Retinal pigment epithelial cell (primary cell): ENCODE measurements around the gene LBHD1.
"Not testable (repeated sequence)": the region's sequence is repeated elsewhere in the genome, so short reads cannot be mapped to it uniquely, and the experiment has no call there.

Experiments
- DNase-seq: peaks from one replicate; pipeline ENCODE4 v3.0.0-alpha.2; 2010; ENCODE audit warnings: low read depth
- H3K4me3 ChIP-seq: 2 replicates; pipeline ENCODE4 v1.5.1; 2011; ENCODE audit warnings: mild to moderate bottlenecking, low read length, control low read depth, moderate library complexity
- TF ChIP-seq, protein P1 (sequence below): conservative IDR thresholded peaks from 2 replicates; pipeline ENCODE4 v1.5.1; 2011; ENCODE audit warnings: low read depth, low read length, control low read depth, inconsistent platforms

Gene LBHD1

DNA sequence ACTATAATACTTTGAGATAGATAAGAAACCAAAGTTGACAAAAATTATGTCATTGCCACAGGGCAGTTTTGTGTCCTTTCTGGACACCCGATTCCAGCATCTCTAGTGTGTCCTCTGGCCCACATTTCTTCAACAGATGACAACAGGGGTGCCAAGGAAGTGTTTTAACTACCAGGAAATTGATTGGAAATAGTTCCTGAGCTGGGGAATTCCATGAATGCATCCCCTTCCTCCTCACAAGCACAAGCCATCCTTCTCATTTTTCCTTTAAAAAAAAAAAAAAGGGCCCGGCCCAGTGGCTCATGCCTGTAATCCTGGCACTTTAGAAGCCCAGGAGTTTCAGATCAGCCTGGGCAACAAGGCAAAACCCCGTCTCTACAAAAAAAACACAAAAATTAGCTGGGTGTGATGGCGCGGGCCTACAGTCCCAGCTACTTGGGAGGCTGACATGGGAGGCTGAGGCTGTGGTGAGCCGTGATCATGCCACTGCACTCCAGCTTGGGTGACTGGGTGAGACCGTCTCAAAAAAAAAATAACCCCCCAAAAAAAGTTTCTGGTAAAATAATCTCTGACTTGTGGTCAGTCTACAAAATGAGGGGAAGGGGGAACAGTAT lies 49.5 kb downstream of the LBHD1 start:
- TF ChIP-seq, protein P1, sequence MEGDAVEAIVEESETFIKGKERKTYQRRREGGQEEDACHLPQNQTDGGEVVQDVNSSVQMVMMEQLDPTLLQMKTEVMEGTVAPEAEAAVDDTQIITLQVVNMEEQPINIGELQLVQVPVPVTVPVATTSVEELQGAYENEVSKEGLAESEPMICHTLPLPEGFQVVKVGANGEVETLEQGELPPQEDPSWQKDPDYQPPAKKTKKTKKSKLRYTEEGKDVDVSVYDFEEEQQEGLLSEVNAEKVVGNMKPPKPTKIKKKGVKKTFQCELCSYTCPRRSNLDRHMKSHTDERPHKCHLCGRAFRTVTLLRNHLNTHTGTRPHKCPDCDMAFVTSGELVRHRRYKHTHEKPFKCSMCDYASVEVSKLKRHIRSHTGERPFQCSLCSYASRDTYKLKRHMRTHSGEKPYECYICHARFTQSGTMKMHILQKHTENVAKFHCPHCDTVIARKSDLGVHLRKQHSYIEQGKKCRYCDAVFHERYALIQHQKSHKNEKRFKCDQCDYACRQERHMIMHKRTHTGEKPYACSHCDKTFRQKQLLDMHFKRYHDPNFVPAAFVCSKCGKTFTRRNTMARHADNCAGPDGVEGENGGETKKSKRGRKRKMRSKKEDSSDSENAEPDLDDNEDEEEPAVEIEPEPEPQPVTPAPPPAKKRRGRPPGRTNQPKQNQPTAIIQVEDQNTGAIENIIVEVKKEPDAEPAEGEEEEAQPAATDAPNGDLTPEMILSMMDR, result no peak
- peak overlapping the region; percentile 31 for H3K4me3 ChIP-seq

DNA sequence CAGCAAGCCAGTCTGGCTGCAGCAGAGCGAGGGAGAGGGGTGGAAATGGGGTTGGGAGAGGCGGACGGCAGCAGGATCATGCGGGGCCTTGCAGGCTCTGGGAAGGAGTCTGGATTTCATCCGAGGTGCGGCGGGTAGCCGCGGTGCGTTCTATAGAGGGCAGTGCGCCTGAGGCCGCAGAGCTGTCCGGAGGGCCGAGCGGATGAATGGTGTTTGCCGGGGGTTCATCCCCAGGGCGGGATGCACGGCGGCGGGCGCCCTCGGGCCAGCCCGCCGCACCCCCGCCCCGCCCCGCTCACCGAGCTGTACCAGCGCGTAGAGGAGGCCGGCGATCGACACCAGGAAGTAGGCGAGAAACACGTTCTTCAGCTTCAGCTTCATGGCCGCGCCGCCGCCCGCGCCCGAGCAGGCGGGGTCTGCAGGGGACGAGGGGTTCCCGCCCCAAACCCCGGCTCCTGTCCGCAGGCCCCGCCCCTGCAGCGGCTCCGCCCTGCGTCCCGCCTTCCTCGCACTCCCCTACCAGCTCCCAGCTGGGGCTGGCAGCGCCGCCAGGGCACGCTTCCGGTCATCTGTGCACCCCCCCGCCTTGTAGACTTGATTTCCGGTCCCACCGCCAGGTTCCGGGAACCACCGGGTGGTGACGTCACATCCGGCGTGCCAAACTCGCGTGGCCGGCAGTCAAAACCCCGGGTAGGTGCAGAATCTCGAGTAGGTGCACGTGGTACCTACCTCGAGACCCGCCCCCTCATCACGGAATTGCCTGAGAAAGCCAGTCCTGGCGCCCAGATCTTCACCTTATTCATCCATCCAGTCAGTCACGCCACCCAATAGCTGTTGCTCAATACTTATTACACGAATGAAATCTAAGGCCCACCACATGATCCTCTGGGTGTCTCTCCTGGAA lies 50.2 kb downstream of the LBHD1 start, which contains the start of gene B3GAT3:
Gene B3GAT3 (minus strand): TSS at position 420 of the 904 bp plus-strand sequence. CDS start 39 bp downstream, at position 381.
- peak within 1 kb of the TSS; percentile 78 for H3K4me3 ChIP-seq
- peak; percentile 96 for DNase-seq

More for the DNA sequence above, 49.5 kb downstream of the LBHD1 start:
- no peak for DNase-seq

DNA sequence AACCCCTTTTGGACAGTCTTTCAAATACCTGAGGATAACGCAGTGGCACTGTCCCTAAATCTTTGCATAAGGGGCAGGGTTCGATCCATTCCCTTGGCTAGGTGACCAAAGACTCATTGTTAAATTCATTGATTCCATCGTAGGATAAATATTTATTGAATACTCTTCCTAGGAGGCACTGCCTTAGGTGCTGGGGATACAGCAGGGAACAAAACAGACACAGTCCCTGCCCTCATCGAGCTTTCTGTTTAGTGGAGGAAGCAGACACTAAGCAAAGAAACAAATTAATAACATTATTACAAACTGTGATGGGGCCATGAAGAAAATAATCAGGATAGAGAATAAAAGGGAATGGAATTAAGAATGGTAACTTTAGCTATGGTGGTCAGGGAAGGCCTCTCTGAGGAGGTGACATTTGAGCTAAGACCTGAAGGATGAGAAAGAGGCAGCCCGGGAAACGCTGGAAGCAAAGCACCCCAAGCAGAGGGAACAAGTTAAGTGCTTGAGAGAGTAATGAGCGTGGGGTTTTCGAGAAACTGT lies 51.0 kb downstream of the LBHD1 start:
- no peak for DNase-seq
- TF ChIP-seq, protein P1, result no peak
- peak overlapping the region; percentile 78 for H3K4me3 ChIP-seq

More for the DNA sequence above, 50.2 kb downstream of the LBHD1 start, which contains the start of gene B3GAT3:
- TF ChIP-seq, protein P1, result peak; percentile 4

DNA sequence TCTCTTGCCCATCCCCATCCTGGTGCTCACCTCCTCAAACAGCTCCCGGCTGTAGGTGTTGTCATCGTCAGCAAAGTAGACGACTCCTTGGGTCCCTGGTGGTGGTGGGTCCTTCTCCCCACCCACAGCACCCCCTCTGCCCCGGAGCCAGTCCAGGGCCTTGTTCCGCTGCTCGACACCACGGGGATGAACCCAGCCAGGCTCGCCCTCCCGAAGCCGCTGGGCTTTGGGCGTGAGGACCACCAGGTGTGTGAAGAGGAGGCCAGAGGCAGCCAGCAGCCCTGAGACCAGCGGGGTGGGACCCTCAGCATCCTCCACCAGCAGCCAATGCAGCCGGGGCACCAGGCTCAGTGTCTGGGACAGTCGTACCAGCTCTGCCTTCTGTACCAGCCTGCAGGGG lies 55.1 kb downstream of the LBHD1 start:
- not testable (repeated sequence) for H3K4me3 ChIP-seq, DNase-seq

DNA sequence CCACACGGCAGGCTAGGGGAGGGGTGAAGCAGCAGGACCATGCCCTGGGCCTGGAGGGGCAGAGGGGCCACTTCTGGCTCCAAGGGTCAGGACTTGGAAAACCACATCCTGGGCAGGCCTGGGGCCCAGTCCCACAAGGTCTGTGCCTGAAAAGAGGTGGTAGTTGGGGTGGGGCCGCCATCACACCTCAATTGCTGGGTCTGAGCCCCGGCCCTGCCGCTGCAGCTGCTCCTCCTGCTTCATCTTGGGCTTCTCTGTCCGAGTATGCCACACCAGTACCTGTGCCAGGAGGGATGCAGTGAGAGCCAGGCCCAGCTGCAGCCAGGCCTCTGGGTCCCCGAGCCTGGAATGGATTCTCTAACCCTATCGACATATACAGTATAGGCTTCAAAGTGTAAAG lies 56.5 kb downstream of the LBHD1 start:
- H3K4me3 ChIP-seq, result no peak overlapping the region
- no peak for DNase-seq
- TF ChIP-seq, protein P1, result no peak

DNA sequence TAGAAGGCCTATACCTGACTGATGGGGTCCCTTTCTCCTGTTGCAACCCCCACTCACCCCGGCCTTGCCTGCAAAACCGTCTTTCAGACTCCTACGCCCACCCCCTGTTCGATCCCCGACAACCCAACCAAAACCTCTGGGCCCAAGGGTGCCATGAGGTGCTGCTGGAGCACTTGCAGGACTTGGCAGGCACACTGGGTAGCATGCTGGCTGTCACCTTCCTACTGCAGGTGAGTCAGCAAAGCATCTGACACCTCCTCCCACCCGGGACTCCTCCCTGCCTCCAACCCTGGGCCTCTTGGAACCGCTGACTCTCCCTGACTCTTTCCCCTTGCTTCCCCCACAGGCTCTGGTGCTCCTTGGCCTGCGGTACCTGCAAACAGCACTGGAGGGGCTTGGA lies 57.8 kb downstream of the LBHD1 start:
- no peak overlapping the region for H3K4me3 ChIP-seq
- TF ChIP-seq, protein P1, result no peak
- no peak for DNase-seq

GRCh38 chr11:62613291-62613778 lies 58.7 kb downstream of the LBHD1 start:
- no peak for DNase-seq

More at GRCh38 chr11:62613291-62613778, 58.7 kb downstream of the LBHD1 start:
- peak overlapping the region; percentile 76 for H3K4me3 ChIP-seq
- TF ChIP-seq, protein P1, result no peak
